Suprapubic skin (tissue), 4 donors: ENCODE data around the gene TRDN.

Experiments used
- CTCF ChIP-seq, 2 donors: fragments of 200-600 bp in 1 of 2; fragments of 450-650 bp in 1 of 2; sonication (generic) in 1 of 2; IDR thresholded peaks; one replicate each; pipeline ENCODE4 v1.5.1; 2016 to 2019; ENCODE audit warnings: antibody characterized with exemption in 2 of 2, mild to moderate bottlenecking in 1 of 2, moderate library complexity in 1 of 2
- EP300 ChIP-seq: sonication (generic); formaldehyde crosslinking; IDR thresholded peaks from one replicate; pipeline ENCODE4 v1.6.1; 2017; ENCODE audit warnings: antibody characterized with exemption
- POLR2A ChIP-seq, 2 donors: fragments of 450-650 bp; IDR thresholded peaks; one replicate each; pipeline ENCODE4 v1.6.1; 2017; ENCODE audit warnings: antibody characterized with exemption in 2 of 2, mild to moderate bottlenecking in 2 of 2, moderate library complexity in 2 of 2
- POLR2AphosphoS5 ChIP-seq, 3 donors: sonication (generic); formaldehyde crosslinking; IDR thresholded peaks; one replicate each; pipeline ENCODE4 v1.6.1; 2017; ENCODE audit warnings: antibody characterized with exemption in 3 of 3

GRCh38 chr6:123263981-123264380, 372.8 kb downstream of the TRDN start:
- TF ChIP-seq CTCF (IDR thresholded peaks at IDR 0.05) = no peak
- TF ChIP-seq POLR2A (IDR thresholded peaks at IDR 0.05) = no peak
- TF ChIP-seq EP300 = no peak
- TF ChIP-seq POLR2AphosphoS5 (IDR thresholded peaks at IDR 0.05) = no peak
